ENCODE measurements around the gene KCNQ1OT1.

Gene KCNQ1OT1

GRCh38 chr11:2666828-2667570, 32.8 kb downstream of the KCNQ1OT1 start:
- peaks cover 6% of the 10 kb centered on the region for H3K9me3 ChIP-seq (ENCODE audit: low read length)
- H3K36me3 ChIP-seq (ENCODE audit: insufficient read depth, low read length), result no peaks in the 10 kb centered on the region
- no peaks in the 10 kb centered on the region for H3K4me1 ChIP-seq (ENCODE audit: insufficient read depth, low read length)
- no peaks in the 10 kb centered on the region for H3K27me3 ChIP-seq (ENCODE audit: insufficient read depth, low read length)
- no peak overlapping the region for H2AFZ ChIP-seq (ENCODE audit: low read depth, low read length)
- H3K4me3 ChIP-seq (ENCODE audit: low read length), result no peak overlapping the region

- Histone ChIP-seq H3K9me3 (ENCODE audit: low read length) (peaks cover 10% of the 10 kb centered on the region), H3K4me3 (ENCODE audit: low read length) (no peak overlapping the region), H3K36me3 (ENCODE audit: insufficient read depth, low read length) (no peaks in the 10 kb centered on the region), H3K4me1 (ENCODE audit: insufficient read depth, low read length) (no peaks in the 10 kb centered on the region), H2AFZ (ENCODE audit: low read depth, low read length) (no peak overlapping the region), H3K27me3 (ENCODE audit: insufficient read depth, low read length) (no peaks in the 10 kb centered on the region)
These were observed 33.4 kb downstream of the KCNQ1OT1 start for GRCh38 chr11:2666401-2666741.

- Histone ChIP-seq H3K4me3 (ENCODE audit: low read length) (no peak overlapping the region), H3K27me3 (ENCODE audit: insufficient read depth, low read length) (no peaks in the 10 kb centered on the region), H3K36me3 (ENCODE audit: insufficient read depth, low read length) (no peaks in the 10 kb centered on the region), H2AFZ (ENCODE audit: low read depth, low read length) (no peak overlapping the region), H3K9me3 (ENCODE audit: low read length) (peaks cover 10% of the 10 kb centered on the region), H3K4me1 (ENCODE audit: insufficient read depth, low read length) (no peaks in the 10 kb centered on the region)
These were observed 34.0 kb downstream of the KCNQ1OT1 start for GRCh38 chr11:2665526-2666400.

GRCh38 chr11:2664791-2665525, 34.8 kb downstream of the KCNQ1OT1 start:
- H3K9me3 ChIP-seq (ENCODE audit: low read length), result peaks cover 12% of the 10 kb centered on the region
- no peaks in the 10 kb centered on the region for H3K4me1 ChIP-seq (ENCODE audit: insufficient read depth, low read length)
- H2AFZ ChIP-seq (ENCODE audit: low read depth, low read length), result no peak overlapping the region
- no peaks in the 10 kb centered on the region for H3K36me3 ChIP-seq (ENCODE audit: insufficient read depth, low read length)
- no peak overlapping the region for H3K4me3 ChIP-seq (ENCODE audit: low read length)
- no peaks in the 10 kb centered on the region for H3K27me3 ChIP-seq (ENCODE audit: insufficient read depth, low read length)

GRCh38 chr11:2664376-2664775, 35.4 kb downstream of the KCNQ1OT1 start:
- H3K4me1 ChIP-seq (ENCODE audit: insufficient read depth, low read length), result no peaks in the 10 kb centered on the region
- no peak overlapping the region for H2AFZ ChIP-seq (ENCODE audit: low read depth, low read length)
- H3K27me3 ChIP-seq (ENCODE audit: insufficient read depth, low read length), result no peaks in the 10 kb centered on the region
- H3K9me3 ChIP-seq (ENCODE audit: low read length), result peaks cover 12% of the 10 kb centered on the region
- H3K4me3 ChIP-seq (ENCODE audit: low read length), result no peak overlapping the region
- H3K36me3 ChIP-seq (ENCODE audit: insufficient read depth, low read length), result no peaks in the 10 kb centered on the region

GRCh38 chr11:2663915-2664314, 35.9 kb downstream of the KCNQ1OT1 start:
- no peaks in the 10 kb centered on the region for H3K27me3 ChIP-seq (ENCODE audit: insufficient read depth, low read length)
- H2AFZ ChIP-seq (ENCODE audit: low read depth, low read length), result no peak overlapping the region
- no peak overlapping the region for H3K4me3 ChIP-seq (ENCODE audit: low read length)
- no peaks in the 10 kb centered on the region for H3K4me1 ChIP-seq (ENCODE audit: insufficient read depth, low read length)
- no peaks in the 10 kb centered on the region for H3K36me3 ChIP-seq (ENCODE audit: insufficient read depth, low read length)
- H3K9me3 ChIP-seq (ENCODE audit: low read length), result peaks cover 12% of the 10 kb centered on the region

GRCh38 chr11:2663506-2663905, 36.3 kb downstream of the KCNQ1OT1 start:
- no peaks in the 10 kb centered on the region for H3K36me3 ChIP-seq (ENCODE audit: insufficient read depth, low read length)
- no peak overlapping the region for H3K4me3 ChIP-seq (ENCODE audit: low read length)
- H2AFZ ChIP-seq (ENCODE audit: low read depth, low read length), result no peak overlapping the region
- H3K4me1 ChIP-seq (ENCODE audit: insufficient read depth, low read length), result no peaks in the 10 kb centered on the region
- no peaks in the 10 kb centered on the region for H3K27me3 ChIP-seq (ENCODE audit: insufficient read depth, low read length)
- H3K9me3 ChIP-seq (ENCODE audit: low read length), result peaks cover 12% of the 10 kb centered on the region

- Histone ChIP-seq H3K27me3 (ENCODE audit: insufficient read depth, low read length) (no peaks in the 10 kb centered on the region), H3K9me3 (ENCODE audit: low read length) (peaks cover 12% of the 10 kb centered on the region), H3K4me3 (ENCODE audit: low read length) (no peak overlapping the region)
These were observed 37.1 kb downstream of the KCNQ1OT1 start for GRCh38 chr11:2662430-2663299.

GRCh38 chr11:2662024-2662312, 37.8 kb downstream of the KCNQ1OT1 start:
- Histone ChIP-seq H3K36me3 (ENCODE audit: insufficient read depth, low read length) (no peaks in the 10 kb centered on the region), H3K9me3 (ENCODE audit: low read length) (peaks cover 12% of the 10 kb centered on the region), H3K27me3 (ENCODE audit: insufficient read depth, low read length) (no peaks in the 10 kb centered on the region), H2AFZ (ENCODE audit: low read depth, low read length) (no peak overlapping the region), H3K4me1 (ENCODE audit: insufficient read depth, low read length) (no peaks in the 10 kb centered on the region), H3K4me3 (ENCODE audit: low read length) (no peak overlapping the region)

More at GRCh38 chr11:2662430-2663299, 37.1 kb downstream of the KCNQ1OT1 start:
- Histone ChIP-seq H2AFZ (ENCODE audit: low read depth, low read length) (no peak overlapping the region), H3K36me3 (ENCODE audit: insufficient read depth, low read length) (no peaks in the 10 kb centered on the region), H3K4me1 (ENCODE audit: insufficient read depth, low read length) (no peaks in the 10 kb centered on the region)

- Histone ChIP-seq H3K4me3 (ENCODE audit: low read length) (no peak overlapping the region), H3K4me1 (ENCODE audit: insufficient read depth, low read length) (no peaks in the 10 kb centered on the region), H3K36me3 (ENCODE audit: insufficient read depth, low read length) (no peaks in the 10 kb centered on the region), H3K27me3 (ENCODE audit: insufficient read depth, low read length) (no peaks in the 10 kb centered on the region), H2AFZ (ENCODE audit: low read depth, low read length) (no peak overlapping the region), H3K9me3 (ENCODE audit: low read length) (peaks cover 12% of the 10 kb centered on the region)
These were observed 38.4 kb downstream of the KCNQ1OT1 start for GRCh38 chr11:2661173-2662023.

GRCh38 chr11:2660357-2660939, 39.3 kb downstream of the KCNQ1OT1 start:
- no peak overlapping the region for H2AFZ ChIP-seq (ENCODE audit: low read depth, low read length)
- no peaks in the 10 kb centered on the region for H3K36me3 ChIP-seq (ENCODE audit: insufficient read depth, low read length)
- peaks cover 12% of the 10 kb centered on the region for H3K9me3 ChIP-seq (ENCODE audit: low read length)
- no peaks in the 10 kb centered on the region for H3K27me3 ChIP-seq (ENCODE audit: insufficient read depth, low read length)
- no peak overlapping the region for H3K4me3 ChIP-seq (ENCODE audit: low read length)
- H3K4me1 ChIP-seq (ENCODE audit: insufficient read depth, low read length), result no peaks in the 10 kb centered on the region
